K562 (cell line): Measurements from ENCODE around the gene TFEB.

Experiments used
- ELF4 ChIP-seq: fragments of 450-650 bp; formaldehyde crosslinking; IDR thresholded peaks from 2 replicates; pipeline ENCODE4 v1.4.0; 2022; ENCODE audit warnings: missing genetic modification characterization
- FOS ChIP-seq: IDR thresholded peaks from 3 replicates; pipeline ENCODE4 v1.6.1; 2011; ENCODE audit not compliant: insufficient read length; ENCODE audit errors: extremely low read depth
- POLR2AphosphoS5 ChIP-seq: IDR thresholded peaks from 2 replicates; pipeline ENCODE4 v1.6.1; 2011; ENCODE audit warnings: mild to moderate bottlenecking, low read depth, low read length, moderate library complexity; ENCODE audit not compliant: control insufficient read depth, insufficient read depth
- PRPF4 ChIP-seq: fragments of 200-400 bp; formaldehyde crosslinking; IDR thresholded peaks from one replicate; pipeline ENCODE4 v1.6.1; 2017; ENCODE audit warnings: low read length, low read depth, mild to moderate bottlenecking; ENCODE audit not compliant: insufficient read depth, poor library complexity, severe bottlenecking
- RFX5 ChIP-seq: IDR thresholded peaks from 2 replicates; pipeline ENCODE4 v1.6.1; 2011; ENCODE audit warnings: low read depth, mild to moderate bottlenecking, improper control_type of control experiment, low read length
- SMAD1 ChIP-seq: fragments of 150-350 bp; IDR thresholded peaks from 2 replicates; pipeline ENCODE4 v1.6.1; 2014; ENCODE audit warnings: low read length, low read depth; ENCODE audit not compliant: partially characterized antibody
- SMC3 ChIP-seq: conservative IDR thresholded peaks from 2 replicates; pipeline ENCODE4 v1.6.1; 2011; ENCODE audit warnings: low read depth, low read length, improper control_type of control experiment; ENCODE audit not compliant: insufficient read depth
- TAF1 ChIP-seq: IDR thresholded peaks from 2 replicates; pipeline ENCODE4 v1.6.1; 2011; ENCODE audit warnings: mild to moderate bottlenecking, low read length, moderate library complexity; ENCODE audit not compliant: insufficient read depth, control insufficient read depth, severe bottlenecking; ENCODE audit errors: extremely low read depth
- TF ChIP-seq, protein P1 (sequence below): sonication (generic); formaldehyde crosslinking; IDR thresholded peaks from 2 replicates; pipeline ENCODE4 v1.9.0; 2022; ENCODE audit warnings: mild to moderate bottlenecking, missing genetic modification reagents

DNA sequence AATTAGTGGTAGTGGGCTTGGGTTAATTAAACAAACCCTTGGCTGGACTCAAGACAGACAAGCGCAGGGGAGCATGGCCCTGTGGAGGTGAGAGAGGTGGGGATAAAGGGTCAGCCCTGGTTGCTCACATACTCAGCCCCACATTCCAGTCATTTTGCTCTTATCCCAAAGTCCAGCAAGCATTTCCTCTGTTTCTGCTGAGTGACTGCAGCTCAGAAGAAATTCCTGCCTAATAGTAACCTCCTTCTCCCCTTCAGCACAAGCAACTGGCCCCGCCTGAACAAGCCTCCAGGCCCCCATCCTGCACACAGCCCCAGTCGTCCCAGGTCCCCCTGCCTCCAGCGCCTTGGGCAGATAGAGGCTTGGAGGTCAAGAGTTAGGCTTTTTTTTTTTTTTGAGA is 3.6 kb upstream of the TFEB start:
- TF ChIP-seq SMC3 (no peak), SMAD1 (no peak), POLR2AphosphoS5 (no peak), RFX5 (no peak), TAF1 (no peak), PRPF4 (no peak), FOS (no peak), ELF4 (no peak)
- TF ChIP-seq, protein P1, sequence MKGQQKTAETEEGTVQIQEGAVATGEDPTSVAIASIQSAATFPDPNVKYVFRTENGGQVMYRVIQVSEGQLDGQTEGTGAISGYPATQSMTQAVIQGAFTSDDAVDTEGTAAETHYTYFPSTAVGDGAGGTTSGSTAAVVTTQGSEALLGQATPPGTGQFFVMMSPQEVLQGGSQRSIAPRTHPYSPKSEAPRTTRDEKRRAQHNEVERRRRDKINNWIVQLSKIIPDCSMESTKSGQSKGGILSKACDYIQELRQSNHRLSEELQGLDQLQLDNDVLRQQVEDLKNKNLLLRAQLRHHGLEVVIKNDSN (CRISPR knock-in tag) = no peak
